NCI-H460 (cell line): ENCODE measurements around the gene PRR19. TPM values are rescaled to one million over a fixed set of nuclear protein-coding genes. Genes with fewer than 3 reads are reported as not detected.

ENCODE experiments used
- DNase-seq: peaks from one replicate; pipeline ENCODE4 v3.0.0-alpha.2; 2016; ENCODE audit warnings: low read depth; ENCODE audit errors: extremely low read depth
- total RNA-seq: library from RNA; depleted of rRNA; stranded (reverse); fragments of >200 nt; shearing (Covaris generic); gene quantifications from 2 replicates; pipeline ENCODE4 v1.2.3, GENCODE V29; 2014

PRR19 gene
- total RNA-seq, 1 experiment from 2014 or later: 0.35 TPM

GRCh38 chr19:42270346-42271044, 31.4 kb upstream of the PRR19 start:
- DNase-seq: peak; percentile 63

GRCh38 chr19:42271045-42271419, 30.9 kb upstream of the PRR19 start:
- no peak for DNase-seq

GRCh38 chr19:42271861-42272534, 29.9 kb upstream of the PRR19 start:
- no peak for DNase-seq

- DNase-seq: no peak
These were observed 29.4 kb upstream of the PRR19 start for GRCh38 chr19:42272535-42272897.

GRCh38 chr19:42272989-42273406, 28.9 kb upstream of the PRR19 start:
- DNase-seq: no peak

GRCh38 chr19:42273407-42274064, 28.4 kb upstream of the PRR19 start:
- no peak for DNase-seq

- DNase-seq: no peak
These were observed 27.8 kb upstream of the PRR19 start for GRCh38 chr19:42274065-42274682.

GRCh38 chr19:42275103-42275502, 26.8 kb upstream of the PRR19 start:
- DNase-seq: no peak

GRCh38 chr19:42275517-42275916, 26.4 kb upstream of the PRR19 start:
- DNase-seq: no peak

- DNase-seq: no peak
These were observed 25.6 kb upstream of the PRR19 start for GRCh38 chr19:42276284-42276683.

GRCh38 chr19:42276821-42277220, 25.1 kb upstream of the PRR19 start:
- no peak for DNase-seq

GRCh38 chr19:42277821-42278451, 24.0 kb upstream of the PRR19 start:
- no peak for DNase-seq

GRCh38 chr19:42278452-42279154, 23.3 kb upstream of the PRR19 start:
- DNase-seq: no peak

- DNase-seq: no peak
These were observed 22.6 kb upstream of the PRR19 start for GRCh38 chr19:42279155-42279901.

- DNase-seq: peak; percentile 68
These were observed 21.8 kb upstream of the PRR19 start for GRCh38 chr19:42279902-42280814.

- DNase-seq: no peak
These were observed 21.2 kb upstream of the PRR19 start for GRCh38 chr19:42280815-42281145.

- no peak for DNase-seq
These were observed 20.6 kb upstream of the PRR19 start for GRCh38 chr19:42281146-42281826.
